Measurements from ENCODE around the gene OR2C3. TPM values are rescaled to one million over a fixed set of nuclear protein-coding genes. Genes with fewer than 3 reads are reported as not detected.

The OR2C3 gene
- total and polyA plus RNA-seq, 2 experiments from 2014 or later: not detected

- no peaks in the 10 kb centered on the region for H3K36me3 ChIP-seq (ENCODE audit: insufficient read depth)
- no peak overlapping the region for H3K4me3 Mint-ChIP-seq
- H3K27me3 ChIP-seq (ENCODE audit: insufficient read depth): no peaks in the 10 kb centered on the region
- no peak for DNase-seq (ENCODE audit: low spot score)
- H3K9me3 Mint-ChIP-seq: peaks cover 45% of the 10 kb centered on the region
- no peak overlapping the region for H3K27ac ChIP-seq (ENCODE audit: low read depth)
- peak overlapping the region; percentile 92 for H2AFZ ChIP-seq
- H4K20me1 ChIP-seq (replicated peaks; ENCODE audit: insufficient read depth): no peaks in the 10 kb centered on the region
- peaks cover 8% of the 10 kb centered on the region; the same call in 1 of the 2 replicates for H3K9me2 ChIP-seq (ENCODE audit: insufficient read depth)
- no peaks in the 10 kb centered on the region for H3F3A ChIP-seq (replicated peaks; ENCODE audit: low read depth)
- H3K27ac Mint-ChIP-seq: no peak overlapping the region
- no peaks in the 10 kb centered on the region for H3K4me1 ChIP-seq (ENCODE audit: insufficient read depth)
- H3K27me3 Mint-ChIP-seq (ENCODE audit: insufficient read depth, low read depth, poor library complexity): peaks cover 1% of the 10 kb centered on the region
- H3K4me3 ChIP-seq: no peak overlapping the region
- ATAC-seq: no peak
- TF ChIP-seq JUNB (IDR thresholded peaks at IDR 0.05; ENCODE audit: unreplicated experiment) (no peak), EZH2phosphoT487 (IDR thresholded peaks at IDR 0.05; ENCODE audit: unreplicated experiment) (no peak), POLR2AphosphoS5 (IDR thresholded peaks at IDR 0.05; ENCODE audit: low read depth) (no peak), ZNF114 (CRISPR knock-in tag; IDR thresholded peaks at IDR 0.05) (no peak), ZNF462 (CRISPR knock-in tag; IDR thresholded peaks at IDR 0.05) (no peak), STAT1 (IDR thresholded peaks at IDR 0.05; ENCODE audit: unreplicated experiment) (no peak), ZNF331 (CRISPR knock-in tag; IDR thresholded peaks at IDR 0.05; ENCODE audit: low read depth) (no peak), NANOG (IDR thresholded peaks at IDR 0.05; ENCODE audit: borderline replicate concordance) (no peak), EZH2 (IDR thresholded peaks at IDR 0.05; ENCODE audit: low read depth, unreplicated experiment) (no peak)
- H3K4me1 Mint-ChIP-seq: no peaks in the 10 kb centered on the region
- peaks cover 13% of the 10 kb centered on the region; the same call in 2 of the 3 replicates for H3K36me3 Mint-ChIP-seq (ENCODE audit: low read depth)
- H3K4me2 ChIP-seq: no peak overlapping the region
- H3K79me2 ChIP-seq (replicated peaks; ENCODE audit: insufficient read depth): no peaks in the 10 kb centered on the region
Observed at GRCh38 chr1:247518613-247518891, 17.7 kb downstream of the OR2C3 start.

Measured in GM23338 (cell line).